GM20000 (cell line): Measurements from ENCODE around the gene GTF3A.

ENCODE experiments used
- DNase-seq: peaks from one replicate; pipeline ENCODE4 v3.0.0; 2012; ENCODE audit warnings: low spot score
- TF ChIP-seq, protein P1 (sequence below): IDR thresholded peaks from 2 replicates; pipeline ENCODE4 v1.5.1; 2012; ENCODE audit warnings: mild to moderate bottlenecking, control low read depth; ENCODE audit errors: extremely low read depth, missing control alignments

The GTF3A gene

DNA sequence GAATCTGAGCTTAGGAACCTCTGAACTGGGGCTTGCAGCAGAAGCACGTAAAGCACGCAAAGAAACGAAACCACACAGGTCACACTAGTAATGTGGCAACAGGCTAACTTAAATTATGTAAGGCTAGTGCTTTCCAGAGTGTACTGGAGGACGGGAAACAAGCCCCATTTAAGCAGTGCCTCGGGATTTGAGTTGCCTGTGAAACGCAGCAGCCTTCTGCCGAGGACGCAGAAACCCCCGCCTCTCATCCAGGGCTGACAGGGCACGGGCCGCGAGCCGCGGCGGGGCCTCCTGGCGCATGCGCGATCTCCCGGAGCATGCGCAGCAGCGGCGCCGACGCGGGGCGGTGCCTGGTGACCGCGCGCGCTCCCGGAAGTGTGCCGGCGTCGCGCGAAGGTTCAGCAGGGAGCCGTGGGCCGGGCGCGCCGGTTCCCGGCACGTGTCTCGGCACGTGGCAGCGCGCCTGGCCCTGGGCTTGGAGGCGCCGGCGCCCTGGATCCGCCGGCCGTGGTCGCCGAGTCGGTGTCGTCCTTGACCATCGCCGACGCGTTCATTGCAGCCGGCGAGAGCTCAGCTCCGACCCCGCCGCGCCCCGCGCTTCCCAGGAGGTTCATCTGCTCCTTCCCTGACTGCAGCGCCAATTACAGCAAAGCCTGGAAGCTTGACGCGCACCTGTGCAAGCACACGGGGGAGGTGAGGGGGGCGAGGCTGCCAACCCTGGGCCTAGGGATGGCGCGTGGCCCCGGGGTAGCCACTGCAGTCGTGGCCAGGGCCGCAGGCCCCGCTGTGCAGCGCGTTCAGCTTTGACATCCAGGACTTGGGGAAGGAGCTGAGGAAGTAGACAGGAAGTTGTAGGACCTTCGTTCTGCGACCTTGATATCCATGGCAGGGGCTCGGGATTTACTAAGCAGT, at the start of gene GTF3A:
TSS of gene GTF3A (plus strand) at position 374 of the 912 bp plus-strand sequence.
- TF ChIP-seq, protein P1, sequence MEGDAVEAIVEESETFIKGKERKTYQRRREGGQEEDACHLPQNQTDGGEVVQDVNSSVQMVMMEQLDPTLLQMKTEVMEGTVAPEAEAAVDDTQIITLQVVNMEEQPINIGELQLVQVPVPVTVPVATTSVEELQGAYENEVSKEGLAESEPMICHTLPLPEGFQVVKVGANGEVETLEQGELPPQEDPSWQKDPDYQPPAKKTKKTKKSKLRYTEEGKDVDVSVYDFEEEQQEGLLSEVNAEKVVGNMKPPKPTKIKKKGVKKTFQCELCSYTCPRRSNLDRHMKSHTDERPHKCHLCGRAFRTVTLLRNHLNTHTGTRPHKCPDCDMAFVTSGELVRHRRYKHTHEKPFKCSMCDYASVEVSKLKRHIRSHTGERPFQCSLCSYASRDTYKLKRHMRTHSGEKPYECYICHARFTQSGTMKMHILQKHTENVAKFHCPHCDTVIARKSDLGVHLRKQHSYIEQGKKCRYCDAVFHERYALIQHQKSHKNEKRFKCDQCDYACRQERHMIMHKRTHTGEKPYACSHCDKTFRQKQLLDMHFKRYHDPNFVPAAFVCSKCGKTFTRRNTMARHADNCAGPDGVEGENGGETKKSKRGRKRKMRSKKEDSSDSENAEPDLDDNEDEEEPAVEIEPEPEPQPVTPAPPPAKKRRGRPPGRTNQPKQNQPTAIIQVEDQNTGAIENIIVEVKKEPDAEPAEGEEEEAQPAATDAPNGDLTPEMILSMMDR = no peak
- DNase-seq = peak; percentile 97

DNA sequence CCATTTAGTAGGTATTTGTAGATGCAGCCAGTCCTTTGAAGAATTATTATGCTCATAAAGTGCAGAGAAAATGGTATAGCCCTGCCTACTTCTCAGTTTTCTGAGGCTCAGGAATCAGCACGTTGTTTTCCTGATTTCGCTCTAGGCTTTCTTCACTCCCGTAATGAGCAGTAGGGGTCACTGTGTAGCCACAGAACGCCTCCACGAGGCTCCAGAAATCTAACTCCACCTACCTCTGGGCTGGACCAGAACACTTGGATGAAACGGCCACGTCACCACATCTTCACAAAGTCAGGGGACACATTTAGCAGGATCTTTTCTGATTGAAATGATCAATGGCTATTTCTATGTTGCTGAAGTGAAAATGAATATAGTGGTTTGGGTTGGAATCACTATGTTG, 49.8 kb upstream of the GTF3A start:
- peak; percentile 71 for DNase-seq
- TF ChIP-seq, protein P1 = peak; percentile 71

DNA sequence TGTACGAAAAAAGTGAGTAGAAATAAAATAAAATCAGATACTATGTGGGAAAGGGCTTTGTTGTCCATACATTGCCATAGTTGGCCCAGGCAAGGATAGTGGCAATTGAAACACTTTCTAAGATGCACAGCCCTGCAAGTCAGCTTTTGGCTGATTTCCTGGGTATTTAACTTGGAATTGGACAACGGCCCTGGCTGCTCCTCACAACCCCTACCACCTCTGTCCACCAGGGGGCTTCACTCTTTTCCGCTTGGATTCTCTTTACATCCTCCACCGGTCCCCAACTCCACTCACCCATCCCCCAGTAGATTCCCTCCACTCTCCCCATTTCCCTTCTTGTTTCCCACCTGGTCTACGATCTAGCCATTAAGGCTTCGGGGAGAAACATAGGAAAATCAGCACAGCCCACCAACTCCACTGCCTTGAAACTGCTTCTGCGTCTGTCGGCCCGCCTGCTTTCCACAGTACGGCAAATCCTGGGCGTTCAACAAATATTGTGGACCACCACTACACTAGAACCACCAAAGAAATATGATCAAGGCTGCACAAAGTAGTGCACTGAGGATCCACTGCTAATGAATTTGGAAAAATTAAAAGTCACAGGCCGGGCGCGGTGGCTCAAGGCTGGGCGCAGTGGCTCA, 48.6 kb upstream of the GTF3A start:
- TF ChIP-seq, protein P1 = peak; percentile 50
- DNase-seq = peak; percentile 60

DNA sequence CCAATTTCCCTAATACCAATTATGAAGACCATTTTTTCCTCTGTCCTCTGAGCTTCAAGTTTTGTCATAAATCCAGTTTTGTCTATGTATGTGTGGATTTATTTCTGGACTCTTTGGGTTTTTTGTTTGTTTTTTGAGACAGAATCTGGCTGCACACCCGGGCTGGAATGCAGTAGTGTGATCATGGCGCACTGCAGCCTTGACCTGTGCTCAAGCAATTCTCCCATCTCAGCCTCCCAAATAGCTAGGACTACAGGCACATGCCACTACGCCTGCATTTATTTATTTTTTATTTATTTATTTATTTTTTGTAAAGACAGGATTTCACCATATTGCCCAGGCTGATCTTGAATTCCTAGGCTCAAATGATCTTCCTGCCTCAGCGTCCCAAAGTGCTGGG, 45.3 kb upstream of the GTF3A start:
- TF ChIP-seq, protein P1 = no peak

DNA sequence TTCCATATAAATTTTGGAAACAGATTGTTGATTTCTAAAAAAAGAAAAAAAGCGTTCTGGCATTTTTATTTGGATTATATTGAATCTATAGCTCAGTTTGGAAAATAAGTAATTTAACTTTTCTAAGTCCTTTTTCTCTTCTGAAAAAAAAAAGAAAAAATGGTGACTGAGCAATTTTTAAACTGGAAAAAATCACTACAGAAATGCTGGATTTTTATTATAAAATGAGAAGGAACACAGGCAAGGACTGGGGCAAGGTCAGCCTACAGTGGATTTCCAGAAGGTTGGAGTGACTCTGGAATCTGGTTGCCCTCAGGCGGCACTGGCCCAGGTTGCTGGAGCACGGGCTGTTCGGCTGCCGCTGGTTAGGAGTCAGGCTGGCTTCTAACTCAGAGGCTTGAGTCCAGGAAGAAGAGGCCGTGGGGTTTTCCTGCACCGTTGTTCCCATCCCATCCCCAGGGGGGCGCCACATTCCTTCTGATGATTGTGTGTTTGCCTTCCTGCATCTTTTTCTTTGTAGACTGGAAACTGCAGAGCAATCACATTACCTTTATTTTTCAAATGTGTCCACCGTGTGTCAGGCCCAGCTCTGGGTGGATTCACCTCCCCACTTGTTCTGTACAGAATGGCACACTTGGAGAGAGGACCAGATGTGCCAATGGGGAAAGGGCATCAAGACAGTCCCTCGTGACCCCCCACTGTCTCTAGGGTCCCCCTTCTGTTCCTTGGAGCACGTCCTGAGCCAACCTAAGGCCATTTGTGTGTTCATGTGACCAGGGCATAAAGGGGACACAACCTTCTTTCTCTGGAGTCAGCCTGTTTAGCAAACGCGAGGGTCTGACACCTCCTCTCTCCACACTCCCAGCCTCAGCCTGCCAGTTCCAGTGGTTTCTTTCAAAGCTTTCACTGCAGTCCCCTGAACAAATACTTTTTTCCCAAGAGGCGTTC, 44.5 kb upstream of the GTF3A start:
- TF ChIP-seq, protein P1 = peak; percentile 22
- DNase-seq = peak; percentile 62

More for the DNA sequence above, 45.3 kb upstream of the GTF3A start:
- DNase-seq = no peak

DNA sequence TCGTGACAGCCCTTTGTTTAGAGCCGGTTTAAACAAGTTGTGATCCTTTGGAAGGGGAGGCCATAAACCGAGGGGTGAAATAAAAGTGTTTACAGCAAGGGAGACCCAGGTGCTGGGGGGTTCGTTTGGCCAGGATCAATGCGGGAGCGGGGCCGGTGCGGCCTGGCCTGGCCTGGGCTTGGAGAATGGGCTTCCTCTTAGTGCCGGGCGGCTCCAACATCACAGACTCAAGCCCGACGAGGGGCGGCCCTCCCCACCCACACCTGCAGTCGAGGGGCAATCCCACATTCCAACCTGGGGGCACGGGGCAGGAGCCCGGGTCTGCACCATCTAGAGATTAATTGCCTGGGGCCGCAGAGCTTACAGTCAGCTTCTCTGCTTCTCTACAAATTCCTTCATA, 42.8 kb upstream of the GTF3A start:
- DNase-seq = no peak
- TF ChIP-seq, protein P1 = no peak
